ENCODE measurements around the gene TEX261.

DNA sequence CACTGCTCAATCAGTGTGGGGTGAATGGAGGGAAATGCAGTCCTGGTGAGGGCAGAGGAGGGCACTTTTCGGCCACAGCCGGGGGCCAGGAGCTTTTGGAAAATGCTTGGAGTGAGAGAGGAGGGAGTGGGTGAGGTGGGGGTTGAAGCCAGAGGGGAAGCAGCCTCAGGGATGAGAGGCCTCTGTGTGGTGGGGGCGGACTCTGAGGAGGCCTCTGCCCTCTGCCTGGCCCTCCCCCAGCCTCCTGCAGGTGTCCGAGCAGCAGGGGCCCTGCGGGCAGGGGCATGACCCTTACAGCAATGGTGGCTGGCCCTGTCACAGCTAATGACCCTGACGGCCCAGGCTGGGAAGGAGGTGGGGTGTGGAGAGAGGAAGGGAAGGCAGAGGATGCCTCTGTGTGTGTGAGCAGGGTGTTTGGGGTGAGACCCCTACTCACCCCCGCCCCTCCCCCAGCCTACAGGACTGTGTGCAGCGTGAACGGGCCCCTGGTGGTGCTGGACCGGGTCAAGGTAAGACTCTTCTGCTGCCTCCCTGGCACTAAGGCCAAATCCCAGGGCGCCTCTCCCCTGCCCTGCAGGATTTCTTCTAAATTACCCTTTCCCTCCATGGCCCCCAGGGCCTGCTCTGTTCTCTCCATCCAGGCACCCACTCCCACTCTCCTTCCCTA lies 51.3 kb downstream of the TEX261 start:
- TF ChIP-seq GATA3 (IDR thresholded peaks at IDR 0.05; ENCODE audit: low read depth, low read length) (no peak), GATA2 (IDR thresholded peaks at IDR 0.05; ENCODE audit: low read depth, low read length) (no peak)

Data from SH-SY5Y (cell line).